Loucy (cell line): ENCODE results near the gene HID1.

Experiments used
- CTCF ChIP-seq: fragments of 200-600 bp; sonication (generic); conservative IDR thresholded peaks from 2 replicates; pipeline ENCODE4 v1.5.1; 2014; ENCODE audit warnings: mild to moderate bottlenecking, antibody characterized with exemption, low read length
- EZH2phosphoT487 ChIP-seq: fragments of 200-600 bp; IDR thresholded peaks from 2 replicates; pipeline ENCODE4 v1.6.1; 2018; ENCODE audit warnings: antibody characterized with exemption, mild to moderate bottlenecking, moderate library complexity, borderline replicate concordance

- no peak for TF ChIP-seq CTCF
- no peak for TF ChIP-seq EZH2phosphoT487
Observed at GRCh38 chr17:74972107-74972972, at the start of gene HID1.
